BJ (cell line): Measurements from ENCODE around the gene IGHMBP2. TPM values are rescaled to one million over a fixed set of nuclear protein-coding genes. Genes with fewer than 3 reads are reported as not detected.

Source experiments
- CTCF ChIA-PET: fragments of 350-600 bp; formaldehyde crosslinking; extraction: SDS; loops from one replicate; lab custom pipeline; 2021; ENCODE audit warnings: antibody characterized with exemption, inconsistent platforms; lab: Yijun Ruan, JAX
- POLR2A ChIA-PET: fragments of 300-600 bp; sonication (Branson Sonifier 250); formaldehyde crosslinking; extraction: SDS; loops from one replicate; lab custom pipeline; 2021; ENCODE audit warnings: antibody characterized with exemption; lab: Charles Lee
- DNase-seq: peaks from one replicate; pipeline ENCODE4 v3.0.0-alpha.2; 2011; ENCODE audit warnings: low read depth
- H3K27me3 ChIP-seq: 2 replicates; pipeline ENCODE4 v1.6.0; 2011; ENCODE audit warnings: low read length; ENCODE audit not compliant: control insufficient read depth, insufficient read depth
- H3K36me3 ChIP-seq: 2 replicates; pipeline ENCODE4 v1.5.1; 2011; ENCODE audit warnings: low read length; ENCODE audit not compliant: control insufficient read depth, insufficient read depth
- H3K4me3 ChIP-seq: 2 replicates; pipeline ENCODE4 v1.5.1; 2011; ENCODE audit warnings: low read depth, mild to moderate bottlenecking, control low read depth, low read length
- polyA plus RNA-seq: library from polyadenylated mRNA; depleted of rRNA; stranded (reverse); fragments of >200 nt; gene quantifications from 2 replicates; pipeline ENCODE4 v1.2.3, GENCODE V29; 2011; rRNA removed
- TF ChIP-seq, protein P1 (sequence below): IDR thresholded peaks from 2 replicates; pipeline ENCODE4 v1.5.1; 2011; ENCODE audit warnings: low read depth, mild to moderate bottlenecking, control low read depth, inconsistent platforms, low read length, moderate library complexity; ENCODE audit not compliant: insufficient read depth

Gene IGHMBP2
- polyA plus RNA-seq, 1 experiment = 13.1 TPM

GRCh38 chr11:68988491-68988890 is 84.8 kb downstream of the IGHMBP2 start:
- Histone ChIP-seq H3K4me3 (no peak overlapping the region), H3K27me3 (peaks cover 15% of the 10 kb centered on the region), H3K36me3 (no peaks in the 10 kb centered on the region)
- no peak for DNase-seq
- CTCF ChIA-PET = interaction anchor here (0.6 kb wide), 1 partner anchor 9 kb away, joined by 3 read pairs; no protein-coding TSS in a partner anchor
- TF ChIP-seq, protein P1, sequence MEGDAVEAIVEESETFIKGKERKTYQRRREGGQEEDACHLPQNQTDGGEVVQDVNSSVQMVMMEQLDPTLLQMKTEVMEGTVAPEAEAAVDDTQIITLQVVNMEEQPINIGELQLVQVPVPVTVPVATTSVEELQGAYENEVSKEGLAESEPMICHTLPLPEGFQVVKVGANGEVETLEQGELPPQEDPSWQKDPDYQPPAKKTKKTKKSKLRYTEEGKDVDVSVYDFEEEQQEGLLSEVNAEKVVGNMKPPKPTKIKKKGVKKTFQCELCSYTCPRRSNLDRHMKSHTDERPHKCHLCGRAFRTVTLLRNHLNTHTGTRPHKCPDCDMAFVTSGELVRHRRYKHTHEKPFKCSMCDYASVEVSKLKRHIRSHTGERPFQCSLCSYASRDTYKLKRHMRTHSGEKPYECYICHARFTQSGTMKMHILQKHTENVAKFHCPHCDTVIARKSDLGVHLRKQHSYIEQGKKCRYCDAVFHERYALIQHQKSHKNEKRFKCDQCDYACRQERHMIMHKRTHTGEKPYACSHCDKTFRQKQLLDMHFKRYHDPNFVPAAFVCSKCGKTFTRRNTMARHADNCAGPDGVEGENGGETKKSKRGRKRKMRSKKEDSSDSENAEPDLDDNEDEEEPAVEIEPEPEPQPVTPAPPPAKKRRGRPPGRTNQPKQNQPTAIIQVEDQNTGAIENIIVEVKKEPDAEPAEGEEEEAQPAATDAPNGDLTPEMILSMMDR = no peak
- POLR2A ChIA-PET = no interaction called here

Other genes starting within 250 kb of the IGHMBP2 start
- gene GAL, start 219.3 kb upstream of the IGHMBP2 start, polyA plus RNA-seq = 2.8 and 3.0 TPM in 2 replicates
- 1.5 and 2.1 TPM in 2 replicates for gene TESMIN, start 152.4 kb upstream of the IGHMBP2 start, polyA plus RNA-seq
- gene CPT1A, start 62.0 kb upstream of the IGHMBP2 start, polyA plus RNA-seq = 24.2 and 29.8 TPM in 2 replicates
- gene MRPL21, start 59 bp upstream of the IGHMBP2 start, polyA plus RNA-seq = 57.2 and 76.0 TPM in 2 replicates
- gene MRGPRD, start 77.1 kb downstream of the IGHMBP2 start, polyA plus RNA-seq = not detected in 2 replicates
- gene MRGPRF, start 109.4 kb downstream of the IGHMBP2 start, polyA plus RNA-seq = 13.8 and 24.4 TPM in 2 replicates
- gene TPCN2, start 145.0 kb downstream of the IGHMBP2 start, polyA plus RNA-seq = 6.4 and 9.9 TPM in 2 replicates